GM12878 (cell line): Measurements from ENCODE around the gene ADAMTS2. TPM values are rescaled to one million over a fixed set of nuclear protein-coding genes. Genes with fewer than 3 reads are reported as not detected.

Experiments used
- ATAC-seq: fragments of 200-7000 bp; cut with Tn5 transposase; 3 replicates; pipeline ENCODE4 v1.9.1; 2020; ENCODE audit warnings: mild to moderate bottlenecking, moderate library complexity
- BruUV-seq: library from RNA; stranded (reverse); fragments of 400-500 nt; replicated peaks from 2 replicates; lab custom pipeline; 2021; lab: Mats Ljungman, UMichigan
- CTCF ChIA-PET: fragments of 300-600 bp; sonication (Branson Sonifier 250); formaldehyde crosslinking; extraction: SDS; loops from one replicate; lab custom pipeline; 2021; ENCODE audit warnings: inconsistent platforms; lab: Yijun Ruan, JAX
- POLR2A ChIA-PET: fragments of 350-600 bp; formaldehyde crosslinking; extraction: SDS; loops from one replicate; lab custom pipeline; 2021; ENCODE audit warnings: inconsistent platforms; lab: Charles Lee
- RAD21 ChIA-PET: fragments of 300-600 bp; sonication (Branson Sonifier 250); formaldehyde crosslinking; loops from one replicate; lab custom pipeline; 2023; ENCODE audit warnings: antibody characterized with exemption; ENCODE audit not compliant: unreplicated experiment; lab: Charles Lee
- SMC1A ChIA-PET: fragments of 300-600 bp; sonication (Branson Sonifier 250); formaldehyde crosslinking; loops from one replicate; lab custom pipeline; 2023; ENCODE audit not compliant: unreplicated experiment, uncharacterized antibody; lab: Charles Lee
- DNase-seq: peaks from one replicate; pipeline ENCODE4 v3.0.0-alpha.2; 2011; ENCODE audit warnings: low read depth, low spot score
- FAIRE-seq: peaks from 3 replicates; lab custom pipeline; 2011; peaks lifted over from hg19 to GRCh38; lab: Jason Lieb, UNC
- H2AFZ ChIP-seq: 2 replicates; pipeline ENCODE4 v1.6.0; 2011; ENCODE audit warnings: low read depth, low read length, control low read depth; ENCODE audit not compliant: control insufficient read depth
- H3K27ac ChIP-seq: 2 replicates; pipeline ENCODE4 v1.5.1; 2011; ENCODE audit warnings: control low read depth; ENCODE audit not compliant: control insufficient read depth, insufficient read depth
- H3K27me3 ChIP-seq, 2 experiments: replicated peaks in 1 of 2; 2 replicates each; pipeline versions ENCODE4 v1.6.0 to v1.6.1; 2011; ENCODE audit warnings: low read length in 1 of 2; ENCODE audit not compliant: control insufficient read depth in 2 of 2, insufficient read depth in 2 of 2
- H3K36me3 ChIP-seq, 2 experiments: 2 replicates each; pipeline ENCODE4 v1.5.1; 2011; ENCODE audit warnings: low read length in 1 of 2; ENCODE audit not compliant: control insufficient read depth in 2 of 2, insufficient read depth in 2 of 2
- H3K4me1 ChIP-seq: 2 replicates; pipeline ENCODE4 v1.6.1; 2011; ENCODE audit warnings: mild to moderate bottlenecking, low read length, moderate library complexity, mixed read lengths; ENCODE audit not compliant: control insufficient read depth, insufficient read depth
- H3K4me2 ChIP-seq: 2 replicates; pipeline ENCODE4 v1.6.0; 2011; ENCODE audit warnings: control low read depth; ENCODE audit not compliant: control insufficient read depth, insufficient read depth
- H3K4me3 ChIP-seq: fragments of 200-600 bp; sonication (generic); 2 replicates; pipeline ENCODE4 v1.5.1; 2016
- H3K79me2 ChIP-seq: 2 replicates; pipeline ENCODE4 v1.6.0; 2011; ENCODE audit warnings: low read length; ENCODE audit not compliant: control insufficient read depth, insufficient read depth
- H3K9ac ChIP-seq: 2 replicates; pipeline ENCODE4 v1.8.0; 2011; ENCODE audit warnings: low read length, control low read depth, mixed read lengths; ENCODE audit not compliant: control insufficient read depth, insufficient read depth
- H3K9me3 ChIP-seq: replicated peaks from 3 replicates; pipeline ENCODE4 v1.5.1; 2011; ENCODE audit warnings: mild to moderate bottlenecking, low read length; ENCODE audit not compliant: control insufficient read depth, insufficient read depth
- H4K20me1 ChIP-seq: 2 replicates; pipeline ENCODE4 v1.6.0; 2011; ENCODE audit not compliant: control insufficient read depth, insufficient read depth
- ATF3 ChIP-seq: IDR thresholded peaks from 2 replicates; pipeline ENCODE4 v1.6.1; 2011; ENCODE audit warnings: low read depth, mild to moderate bottlenecking, low read length, moderate library complexity, borderline replicate concordance; ENCODE audit errors: extremely low read depth
- CEBPZ ChIP-seq: fragments of 150-350 bp; IDR thresholded peaks from 2 replicates; pipeline ENCODE4 v1.6.1; 2016; ENCODE audit warnings: low read depth, low read length
- DPF2 ChIP-seq: fragments of 450-650 bp; IDR thresholded peaks from 2 replicates; pipeline ENCODE4 v1.6.1; 2017; ENCODE audit warnings: mild to moderate bottlenecking
- E4F1 ChIP-seq: fragments of 450-650 bp; IDR thresholded peaks from 2 replicates; pipeline ENCODE4 v1.6.1; 2018; ENCODE audit warnings: borderline replicate concordance, mild to moderate bottlenecking; ENCODE audit not compliant: partially characterized antibody
- HCFC1 ChIP-seq: fragments of 150-350 bp; IDR thresholded peaks from 2 replicates; pipeline ENCODE4 v1.6.1; 2014; ENCODE audit warnings: low read length
- KAT2A ChIP-seq: conservative IDR thresholded peaks from 2 replicates; pipeline ENCODE4 v1.6.1; 2011; ENCODE audit warnings: low read depth, low read length; ENCODE audit not compliant: control insufficient read depth
- YY1 ChIP-seq: IDR thresholded peaks from 2 replicates; pipeline ENCODE4 v1.6.1; 2011; ENCODE audit warnings: low read depth, mild to moderate bottlenecking, low read length
- WGBS: methylation state at CpG from one replicate; pipeline ENCODE4 v1.1.6; 2016; ENCODE audit warnings: low lambda C conversion rate; ENCODE audit not compliant: insufficient replicate concordance, insufficient coverage; ENCODE audit errors: missing lambda C conversion rate; 5-methylcytosine and 5-hydroxymethylcytosine counted together
- in situ Hi-C: fragments of 300-500 bp; cut with MboI; formaldehyde crosslinking; loops from 9 replicates; pipeline ENCODE4 v1.14.3; 2018; ENCODE audit warnings: mixed read lengths
- intact Hi-C: fragments of 100-400 bp; cut with micrococcal nuclease; formaldehyde crosslinking; loops from one replicate; pipeline ENCODE4 v1.14.2; 2022; ENCODE audit not compliant: unreplicated experiment
- polyA plus RNA-seq, 11 experiments: library from polyadenylated mRNA; depleted of rRNA in 4 of 11; unstranded in 6 of 11; stranded (reverse) in 5 of 11; fragments of >200 nt; fragmentation: Nextera tagmentation in 4 of 11; fragmentation: Illumina TruSeq in 1 of 11; extraction: Ambion mirVana in 4 of 11; extraction: Trizol in 1 of 11; gene quantifications; 1 replicate in 1 of 11; 2 replicates in 10 of 11; pipeline versions ENCODE4 v1.2.1 to v1.2.3, GENCODE V29; 2011 to 2016; ENCODE audit warnings: inconsistent platforms in 2 of 11, missing spikeins in 2 of 11, low read depth in 1 of 11
- total RNA-seq, 4 experiments: library from RNA; depleted of rRNA in 3 of 4; stranded (reverse); fragments of >200 nt in 3 of 4; fragmentation: Illumina TruSeq in 1 of 4; extraction: Trizol in 1 of 4; gene quantifications; 2 replicates each; pipeline versions ENCODE4 v1.2.1 to v1.2.3, GENCODE V29; 2013 to 2021

ADAMTS2 gene
- total and polyA plus RNA-seq, 10 of the 15 experiments (the other 5 are each of a cell fraction or from before 2014, with no cell fraction given): 0.03 to 0.05 TPM; not detected in 8

GRCh38 chr5:179135006-179135405, 210.3 kb downstream of the ADAMTS2 start:
- H4K20me1 ChIP-seq: no peaks in the 10 kb centered on the region
- DNase-seq: no peak
- RAD21 ChIA-PET: no interaction called here
- no peak overlapping the region for H3K4me3 ChIP-seq
- WGBS: 70% methylated on average over 8 of the region's 19 CpGs
- no peak for ATAC-seq
- in situ Hi-C loops (no loop called here), intact Hi-C loops (no loop called here)
- CTCF ChIA-PET: interaction anchor here (0.6 kb wide), 1 partner anchor 40 kb away, joined by 5 read pairs; no protein-coding TSS in a partner anchor
- no peak overlapping the region for H2AFZ ChIP-seq
- no peaks in the 10 kb centered on the region for H3K36me3 ChIP-seq
- POLR2A ChIA-PET: no interaction called here
- TF ChIP-seq KAT2A (no peak), ATF3 (no peak)
- H3K4me1 ChIP-seq: no peaks in the 10 kb centered on the region
- peaks cover 3% of the 10 kb centered on the region; the same call in 1 of the 3 replicates for H3K9me3 ChIP-seq
- no peaks in the 10 kb centered on the region for H3K79me2 ChIP-seq
- no peak overlapping the region for H3K27ac ChIP-seq
- SMC1A ChIA-PET: no interaction called here
- FAIRE-seq: no peak
- H3K4me2 ChIP-seq: no peak overlapping the region
- BruUV-seq: no TSS peak
- H3K27me3 ChIP-seq: no peaks in the 10 kb centered on the region
- H3K9ac ChIP-seq: no peak overlapping the region

GRCh38 chr5:179134511-179134910, 210.8 kb downstream of the ADAMTS2 start:
- Histone ChIP-seq H3K4me1 (no peaks in the 10 kb centered on the region), H3K27me3 (no peaks in the 10 kb centered on the region), H2AFZ (no peak overlapping the region), H3K79me2 (no peaks in the 10 kb centered on the region), H3K4me2 (no peak overlapping the region), H3K9me3 (peaks cover 2% of the 10 kb centered on the region; the same call in 1 of the 3 replicates), H3K9ac (no peak overlapping the region), H4K20me1 (no peaks in the 10 kb centered on the region), H3K36me3 (no peaks in the 10 kb centered on the region), H3K4me3 (no peak overlapping the region), H3K27ac (no peak overlapping the region)
- BruUV-seq: no TSS peak
- no peak for DNase-seq
- CTCF ChIA-PET: interaction anchor here (0.6 kb wide), 1 partner anchor 39 kb away, joined by 5 read pairs; no protein-coding TSS in a partner anchor
- intact Hi-C loops (no loop called here), in situ Hi-C loops (no loop called here)
- POLR2A ChIA-PET: no interaction called here
- no peak for FAIRE-seq
- no peak for ATAC-seq
- RAD21 ChIA-PET: no interaction called here
- SMC1A ChIA-PET: no interaction called here
- WGBS: 60% methylated on average over 11 of the region's 16 CpGs
- TF ChIP-seq CEBPZ: no peak
- no peak for TF ChIP-seq YY1
- no peak for TF ChIP-seq HCFC1
- no peak for TF ChIP-seq E4F1
- TF ChIP-seq DPF2: no peak
